ENCODE measurements around the gene MIXL1.
"Not testable (repeated sequence)": the region's sequence is repeated elsewhere in the genome, so short reads cannot be mapped to it uniquely, and the experiment has no call there.

MIXL1 gene

GRCh38 chr1:226223157-226223785 lies at the start of gene MIXL1:
Gene MIXL1 (plus strand): TSS chr1:226223664. CDS start chr1:226223682, 18 bp downstream.
- peak; percentile 22 for DNase-seq

GRCh38 chr1:226176870-226177269 lies 46.6 kb upstream of the MIXL1 start:
- no peak for DNase-seq

- DNase-seq: no peak
Measured at GRCh38 chr1:226181996-226182714, 41.3 kb upstream of the MIXL1 start.

- no peak for DNase-seq
Measured at GRCh38 chr1:226185141-226186036, 38.1 kb upstream of the MIXL1 start.

- DNase-seq: peak; percentile 80
Measured at GRCh38 chr1:226186124-226187018, 37.1 kb upstream of the MIXL1 start, which contains the start of gene ACBD3. Gene ACBD3 (minus strand): TSS chr1:226186741. CDS start chr1:226186675, 66 bp downstream.

- DNase-seq: no peak
Measured at GRCh38 chr1:226187019-226187322, 36.5 kb upstream of the MIXL1 start.

- DNase-seq: no peak
Measured at GRCh38 chr1:226187380-226187779, 36.1 kb upstream of the MIXL1 start.

- no peak for DNase-seq
Measured at GRCh38 chr1:226195144-226195543, 28.3 kb upstream of the MIXL1 start.

- DNase-seq: no peak
Measured at GRCh38 chr1:226199971-226200370, 23.5 kb upstream of the MIXL1 start.

- no peak for DNase-seq
Measured at GRCh38 chr1:226201029-226201593, 22.4 kb upstream of the MIXL1 start.

GRCh38 chr1:226202246-226202645 lies 21.2 kb upstream of the MIXL1 start:
- no peak for DNase-seq

- not testable (repeated sequence) for DNase-seq
Measured at GRCh38 chr1:226202666-226203065, 20.8 kb upstream of the MIXL1 start.

GRCh38 chr1:226203240-226203639 lies 20.2 kb upstream of the MIXL1 start:
- DNase-seq: no peak

GRCh38 chr1:226203655-226204054 lies 19.8 kb upstream of the MIXL1 start:
- no peak for DNase-seq

GRCh38 chr1:226204198-226204597 lies 19.3 kb upstream of the MIXL1 start:
- DNase-seq: no peak

GRCh38 chr1:226207048-226207447 lies 16.4 kb upstream of the MIXL1 start:
- DNase-seq: no peak

- DNase-seq: no peak
Measured at GRCh38 chr1:226209307-226210059, 14.0 kb upstream of the MIXL1 start.

- no peak for DNase-seq
Measured at GRCh38 chr1:226210571-226211176, 12.8 kb upstream of the MIXL1 start.

- no peak for DNase-seq
Measured at GRCh38 chr1:226211181-226211821, 12.2 kb upstream of the MIXL1 start.

- DNase-seq: no peak
Measured at GRCh38 chr1:226212545-226212944, 10.9 kb upstream of the MIXL1 start.
